PC-3 (cell line): Measurements from ENCODE around the gene KCND3. TPM values are rescaled to one million over a fixed set of nuclear protein-coding genes. Genes with fewer than 3 reads are reported as not detected.

ENCODE experiments used
- ATAC-seq: fragments of 200-7000 bp; cut with Tn5 transposase; 2 replicates; pipeline ENCODE4 v1.9.1; 2020; ENCODE audit warnings: mild to moderate bottlenecking, moderate library complexity
- BruUV-seq: library from RNA; stranded (reverse); fragments of 400-500 nt; replicated peaks from 2 replicates; lab custom pipeline; 2021; lab: Mats Ljungman, UMichigan
- CTCF ChIA-PET: fragments of 300-600 bp; sonication (Branson Sonifier 250); formaldehyde crosslinking; loops from one replicate; lab custom pipeline; 2022; ENCODE audit warnings: antibody characterized with exemption; lab: Charles Lee
- POLR2A ChIA-PET: fragments of 300-600 bp; sonication (Branson Sonifier 250); formaldehyde crosslinking; loops from one replicate; lab custom pipeline; 2022; ENCODE audit warnings: antibody characterized with exemption; ENCODE audit not compliant: unreplicated experiment; lab: Charles Lee
- DNase-seq: peaks from one replicate; pipeline ENCODE4 v3.0.0-alpha.2; 2015
- H2AFZ ChIP-seq: fragments of 300-600 bp; sonication (generic); 2 replicates; pipeline ENCODE4 v1.6.0; 2016; ENCODE audit warnings: antibody characterized with exemption, low read length
- H3F3A ChIP-seq: fragments of 300-600 bp; sonication (generic); one replicate; pipeline ENCODE4 v1.6.0; 2017; ENCODE audit warnings: antibody characterized with exemption, low read length, control low read depth, mild to moderate bottlenecking; ENCODE audit not compliant: unreplicated experiment
- H3K27ac ChIP-seq: fragments of 300-600 bp; sonication (generic); 2 replicates; pipeline ENCODE4 v1.5.1; 2016; ENCODE audit warnings: mild to moderate bottlenecking, low read length
- H3K27me3 ChIP-seq: fragments of 300-600 bp; sonication (generic); 2 replicates; pipeline ENCODE4 v1.6.1; 2016; ENCODE audit warnings: low read length, mixed read lengths
- H3K36me3 ChIP-seq: fragments of 300-600 bp; sonication (generic); 2 replicates; pipeline ENCODE4 v1.6.1; 2016; ENCODE audit warnings: low read depth, mixed run types, low read length, mixed read lengths
- H3K4me1 ChIP-seq: fragments of 300-600 bp; sonication (generic); 2 replicates; pipeline ENCODE4 v1.5.1; 2016; ENCODE audit warnings: low read length; ENCODE audit not compliant: insufficient read depth
- H3K4me2 ChIP-seq: fragments of 300-600 bp; sonication (generic); 2 replicates; pipeline ENCODE4 v1.6.0; 2016; ENCODE audit warnings: low read length
- H3K4me3 ChIP-seq: fragments of 300-600 bp; sonication (generic); 2 replicates; pipeline ENCODE4 v1.5.1; 2016; ENCODE audit warnings: mild to moderate bottlenecking, low read length, mixed read lengths
- H3K79me2 ChIP-seq: fragments of 300-600 bp; sonication (generic); 2 replicates; pipeline ENCODE4 v1.6.1; 2017; ENCODE audit warnings: low read length, mixed read lengths
- H3K9ac ChIP-seq: fragments of 300-600 bp; sonication (generic); 2 replicates; pipeline ENCODE4 v1.6.0; 2016; ENCODE audit warnings: mild to moderate bottlenecking, low read length
- H3K9me2 ChIP-seq: fragments of 300-600 bp; sonication (generic); replicated peaks from 2 replicates; pipeline ENCODE4 v1.6.1; 2016; ENCODE audit warnings: mixed run types, low read length, mixed read lengths
- H3K9me3 ChIP-seq: fragments of 300-600 bp; sonication (generic); 2 replicates; pipeline ENCODE4 v1.6.1; 2016; ENCODE audit warnings: low read length, mixed read lengths
- H4K20me1 ChIP-seq: fragments of 300-600 bp; sonication (generic); 2 replicates; pipeline ENCODE4 v1.6.1; 2016; ENCODE audit warnings: low read length, mixed read lengths
- CTCF ChIP-seq: fragments of 300-600 bp; sonication (generic); conservative IDR thresholded peaks from 2 replicates; pipeline ENCODE4 v1.5.1; 2017; ENCODE audit warnings: antibody characterized with exemption, low read depth, mild to moderate bottlenecking, low read length
- EZH2 ChIP-seq: fragments of 300-600 bp; sonication (generic); IDR thresholded peaks from one replicate; pipeline ENCODE4 v1.6.1; 2017; ENCODE audit warnings: antibody characterized with exemption, mild to moderate bottlenecking, low read length; ENCODE audit not compliant: unreplicated experiment
- EZH2phosphoT487 ChIP-seq: fragments of 300-600 bp; sonication (generic); IDR thresholded peaks from 2 replicates; pipeline ENCODE4 v1.6.1; 2018; ENCODE audit warnings: mild to moderate bottlenecking, antibody characterized with exemption, low read length, borderline replicate concordance
- intact Hi-C: fragments of 100-400 bp; cut with micrococcal nuclease; formaldehyde crosslinking; loops from 2 replicates; pipeline ENCODE4 v1.9.0; 2023
- total RNA-seq: library from RNA; depleted of rRNA; stranded (reverse); fragments of >200 nt; gene quantifications from 2 replicates; pipeline ENCODE4 v1.2.3, GENCODE V29; 2014

KCND3 gene
- total RNA-seq, 1 experiment from 2014 or later, result not detected

GRCh38 chr1:111862599-111862998 lies 126.9 kb downstream of the KCND3 start:
- Histone ChIP-seq H3K4me1 (no peaks in the 10 kb centered on the region), H3K9me3 (no peaks in the 10 kb centered on the region), H2AFZ (no peak overlapping the region), H3K79me2 (no peaks in the 10 kb centered on the region), H3K27me3 (peaks cover 42% of the 10 kb centered on the region), H3K36me3 (no peaks in the 10 kb centered on the region), H3K9me2 (no peaks in the 10 kb centered on the region), H3K27ac (no peak overlapping the region), H3K4me2 (no peak overlapping the region), H3K4me3 (no peak overlapping the region), H4K20me1 (no peaks in the 10 kb centered on the region), H3K9ac (no peak overlapping the region), H3F3A (no peaks in the 10 kb centered on the region)
- ChIA-PET POLR2A (no interaction called here), CTCF (no interaction called here)
- no TSS peak for BruUV-seq
- no peak for DNase-seq
- TF ChIP-seq EZH2phosphoT487 (no peak), EZH2 (no peak), CTCF (no peak)
- ATAC-seq, result no peak
- intact Hi-C loops, result no loop called here

- Histone ChIP-seq H3F3A (no peaks in the 10 kb centered on the region), H3K36me3 (no peaks in the 10 kb centered on the region), H3K79me2 (no peaks in the 10 kb centered on the region), H3K27me3 (peaks cover 43% of the 10 kb centered on the region), H3K27ac (no peak overlapping the region), H4K20me1 (no peaks in the 10 kb centered on the region), H2AFZ (no peak overlapping the region), H3K9ac (no peak overlapping the region), H3K9me2 (no peaks in the 10 kb centered on the region), H3K4me2 (no peak overlapping the region), H3K4me1 (no peaks in the 10 kb centered on the region), H3K9me3 (no peaks in the 10 kb centered on the region), H3K4me3 (no peak overlapping the region)
- BruUV-seq, result no TSS peak
- TF ChIP-seq EZH2 (no peak), EZH2phosphoT487 (no peak), CTCF (no peak)
- no peak for ATAC-seq
- ChIA-PET CTCF (no interaction called here), POLR2A (no interaction called here)
- intact Hi-C loops, result no loop called here
- DNase-seq, result no peak
Observed at GRCh38 chr1:111861523-111861922, 127.9 kb downstream of the KCND3 start.

GRCh38 chr1:111857194-111857651 lies 132.2 kb downstream of the KCND3 start:
- H3F3A ChIP-seq, result no peaks in the 10 kb centered on the region
- intact Hi-C loops, result no loop called here
- no peak overlapping the region for H3K27ac ChIP-seq
- H3K36me3 ChIP-seq, result no peaks in the 10 kb centered on the region
- H4K20me1 ChIP-seq, result no peaks in the 10 kb centered on the region
- no peak overlapping the region for H3K4me2 ChIP-seq
- ChIA-PET CTCF (no interaction called here), POLR2A (no interaction called here)
- H2AFZ ChIP-seq, result no peak overlapping the region
- H3K4me1 ChIP-seq, result no peaks in the 10 kb centered on the region
- DNase-seq (no peak), ATAC-seq (no peak)
- H3K4me3 ChIP-seq, result no peak overlapping the region
- no peaks in the 10 kb centered on the region for H3K79me2 ChIP-seq
- no peak for TF ChIP-seq EZH2phosphoT487
- TF ChIP-seq CTCF, result no peak
- TF ChIP-seq EZH2, result no peak
- H3K9me2 ChIP-seq, result no peaks in the 10 kb centered on the region
- BruUV-seq, result no TSS peak
- no peaks in the 10 kb centered on the region for H3K9me3 ChIP-seq
- peaks cover 73% of the 10 kb centered on the region for H3K27me3 ChIP-seq
- H3K9ac ChIP-seq, result no peak overlapping the region
